GM12864 (cell line): ENCODE results near the gene FZR1.
"Not testable (repeated sequence)": the region's sequence is repeated elsewhere in the genome, so short reads cannot be mapped to it uniquely, and the experiment has no call there.

Experiments used
- DNase-seq: peaks from one replicate; pipeline ENCODE4 v3.0.0-alpha.2; 2011; ENCODE audit warnings: low read depth
- H3K4me3 ChIP-seq: 2 replicates; pipeline ENCODE4 v1.5.1; 2011; ENCODE audit warnings: mild to moderate bottlenecking, low read depth, low read length, control low read depth
- CTCF ChIP-seq: IDR thresholded peaks from 2 replicates; pipeline ENCODE4 v1.5.1; 2011; ENCODE audit warnings: low read depth, mild to moderate bottlenecking, moderate library complexity, low read length, control low read depth, inconsistent platforms; ENCODE audit errors: missing control alignments

The FZR1 gene

DNA sequence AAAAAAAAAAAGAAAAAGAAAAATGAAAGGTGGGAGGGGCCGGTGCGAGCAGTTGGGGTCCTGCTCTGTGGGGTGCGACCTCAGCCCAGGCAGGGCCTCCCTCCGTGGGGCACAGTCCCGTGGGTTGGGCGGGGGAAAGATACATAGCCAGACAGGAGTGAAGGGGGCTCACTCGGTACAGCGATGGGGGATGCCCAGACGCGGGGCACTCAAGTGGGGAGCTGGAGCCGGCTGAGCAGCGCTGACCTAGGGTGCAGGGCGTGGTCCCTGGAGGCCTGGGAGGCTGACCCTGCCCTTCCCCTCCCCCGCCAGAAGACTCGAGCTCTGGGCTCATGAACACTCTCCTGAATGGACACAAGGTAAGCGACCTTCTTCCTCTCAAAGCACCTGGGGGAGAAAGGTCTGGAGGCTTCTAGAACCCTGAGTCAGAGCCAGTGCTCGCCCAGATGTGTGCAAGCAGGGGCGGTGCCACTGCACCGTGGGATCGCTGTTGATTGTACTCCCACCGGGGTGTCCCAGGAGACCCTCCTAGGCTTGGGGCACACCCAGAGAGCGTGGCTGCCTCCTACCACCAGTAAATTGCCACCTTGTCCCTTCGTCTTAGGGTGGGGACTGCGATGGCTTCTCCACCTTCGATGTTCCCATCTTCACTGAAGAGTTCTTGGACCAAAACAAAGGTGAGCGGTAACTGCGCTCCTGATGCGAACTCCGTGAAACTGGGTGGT is 70.0 kb downstream of the FZR1 start:
- no peak overlapping the region for H3K4me3 ChIP-seq
- no peak for TF ChIP-seq CTCF

GRCh38 chr19:3576696-3577443 is 70.8 kb downstream of the FZR1 start:
- no peak overlapping the region for H3K4me3 ChIP-seq
- no peak for TF ChIP-seq CTCF
- no peak for DNase-seq

More for the DNA sequence above, 70.0 kb downstream of the FZR1 start:
- no peak for DNase-seq

- no peak for TF ChIP-seq CTCF
- no peak for DNase-seq
- H3K4me3 ChIP-seq: no peak overlapping the region
Observed at GRCh38 chr19:3577723-3578344, 71.7 kb downstream of the FZR1 start.

- no peak overlapping the region for H3K4me3 ChIP-seq
- no peak for DNase-seq
- no peak for TF ChIP-seq CTCF
Observed at GRCh38 chr19:3578390-3578789, 72.3 kb downstream of the FZR1 start.

DNA sequence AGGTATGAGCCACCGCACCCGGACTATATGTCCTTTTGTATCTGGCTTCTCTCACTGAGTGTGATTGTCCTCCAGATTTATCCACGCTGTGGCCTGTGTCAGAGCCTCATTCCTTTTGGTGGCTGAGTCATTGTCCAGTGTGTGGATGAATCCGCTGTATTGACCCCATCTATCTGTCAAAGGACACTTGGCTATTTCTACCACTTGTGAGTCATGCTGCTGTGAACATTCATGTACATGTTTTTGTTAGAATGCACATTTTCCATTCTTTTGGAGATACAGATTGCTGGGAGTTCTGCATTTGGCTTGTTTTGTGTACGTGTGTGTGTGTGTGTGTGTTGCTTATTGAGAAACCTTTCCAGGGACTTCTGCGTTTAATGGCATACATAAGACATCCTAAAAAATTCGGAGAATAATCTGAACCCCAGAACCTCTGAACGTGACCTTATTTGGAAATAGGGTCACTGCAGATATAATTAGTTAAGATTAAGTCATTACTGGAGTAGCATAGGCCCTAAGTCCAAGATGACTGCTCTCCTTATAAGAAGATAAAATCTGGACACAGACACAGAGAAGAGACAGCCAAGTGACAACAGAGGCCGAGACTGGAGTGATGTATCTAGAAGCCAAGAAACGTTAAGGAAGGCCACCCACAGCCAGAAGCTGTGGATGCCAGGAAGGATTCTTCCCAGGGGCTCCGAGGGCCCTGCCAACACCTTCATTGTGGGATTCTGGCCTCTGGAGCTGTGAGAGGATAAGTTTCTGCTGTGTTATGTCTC is 74.2 kb downstream of the FZR1 start:
- DNase-seq: no peak
- no peak overlapping the region for H3K4me3 ChIP-seq
- TF ChIP-seq CTCF: no peak

DNA sequence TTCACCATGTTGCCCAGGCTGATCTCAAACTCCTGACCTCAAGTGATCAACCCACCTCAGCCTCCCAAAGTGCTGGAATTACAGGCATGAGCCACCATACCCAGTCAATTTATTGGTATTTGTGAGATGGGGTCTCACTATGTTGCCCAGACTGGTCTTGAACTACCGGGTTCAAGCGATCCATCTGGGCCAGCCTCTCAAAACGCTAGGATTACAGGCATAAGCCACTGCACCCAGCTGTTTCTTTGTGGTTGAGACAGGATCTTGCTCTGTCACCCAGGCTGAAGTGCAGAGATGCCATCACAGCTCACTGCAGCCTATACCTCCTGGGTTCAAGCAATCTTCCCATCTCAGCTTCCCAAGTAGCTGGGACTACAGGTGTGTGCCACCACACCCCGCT is 75.7 kb downstream of the FZR1 start:
- not testable (repeated sequence) for DNase-seq

DNA sequence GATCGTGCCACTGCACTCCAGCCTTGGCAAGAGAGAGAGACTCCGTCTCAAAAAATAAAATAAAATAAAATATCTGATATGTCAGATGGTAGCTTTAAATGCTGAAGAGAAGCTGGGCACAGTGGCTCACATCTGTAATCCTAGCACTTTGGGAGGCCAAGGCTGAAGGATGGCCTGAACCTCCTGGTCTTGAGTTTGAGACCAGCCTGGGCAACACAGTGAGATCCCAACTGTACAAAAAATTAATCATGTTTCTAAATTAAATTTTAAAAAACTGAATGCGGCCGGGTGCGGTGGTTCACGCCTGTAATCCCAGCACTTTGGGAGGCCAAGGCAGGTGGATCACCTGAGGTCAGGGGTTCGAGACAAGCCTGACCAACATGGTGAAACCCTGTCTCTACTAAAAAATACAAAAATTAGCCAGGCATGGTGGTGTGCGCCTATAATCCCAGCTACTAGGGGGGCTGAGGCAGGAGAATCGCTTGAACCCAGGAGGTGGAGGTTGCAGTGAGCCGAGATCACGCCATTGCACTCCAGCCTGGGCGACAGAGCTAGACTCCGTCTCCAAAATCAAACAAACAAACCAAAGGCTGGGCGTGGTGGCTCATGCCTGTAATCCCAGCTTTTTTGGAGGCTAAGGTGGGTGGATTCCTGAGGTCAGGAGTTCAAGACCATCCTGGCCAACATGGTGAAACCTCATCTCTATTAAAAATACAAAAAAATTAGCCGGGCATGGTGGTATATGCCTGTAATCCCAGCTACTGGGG is 78.1 kb downstream of the FZR1 start:
- H3K4me3 ChIP-seq, DNase-seq: not testable (repeated sequence)

More for the DNA sequence above, 75.7 kb downstream of the FZR1 start:
- H3K4me3 ChIP-seq: not testable (repeated sequence)
